ENCODE results near the gene PEAK1.

DNA sequence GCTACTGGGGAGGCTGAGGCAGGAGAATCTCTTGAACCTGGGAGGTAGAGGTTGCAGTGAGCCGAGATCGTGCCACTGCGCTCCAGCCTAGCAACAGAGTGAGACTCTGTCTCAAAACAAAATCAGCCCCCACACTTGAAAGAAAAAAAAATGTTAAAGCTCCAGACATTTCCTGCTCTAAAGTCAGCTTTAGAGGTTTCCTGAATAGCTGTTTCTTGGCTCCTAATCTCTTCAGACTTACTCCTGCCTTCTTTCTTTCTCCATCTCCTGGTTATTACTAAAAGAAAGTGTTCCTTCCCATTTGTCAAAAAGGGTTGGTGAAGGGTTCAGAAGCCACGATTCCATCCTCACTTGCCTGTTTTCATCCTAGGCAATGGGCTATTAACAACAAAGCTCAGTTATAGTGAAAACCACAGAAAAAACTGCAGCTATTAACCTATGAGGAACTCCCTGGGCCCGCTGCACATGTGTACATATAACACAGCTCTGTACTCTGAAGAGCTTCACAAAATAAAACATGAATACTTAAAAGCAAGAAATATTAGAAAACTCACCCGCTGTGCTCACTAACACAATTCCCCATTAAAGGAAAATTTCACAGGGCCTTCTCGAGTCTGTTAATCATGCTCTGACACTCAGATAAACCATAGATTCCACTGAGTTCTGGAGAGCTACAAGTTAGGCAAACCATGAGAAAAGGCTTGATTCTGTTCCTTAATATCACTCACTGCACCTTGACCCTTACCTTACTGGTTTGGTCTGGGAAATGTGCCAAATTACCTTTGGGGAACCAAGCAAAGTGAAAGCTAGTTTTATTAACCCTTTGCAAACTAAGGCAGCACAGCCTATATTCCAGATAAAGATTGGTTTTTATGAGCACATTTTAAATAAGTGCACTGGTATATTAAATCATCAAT, 259.1 kb downstream of the PEAK1 start:
- TF ChIP-seq GATA3 (IDR thresholded peaks at IDR 0.05; ENCODE audit: low read depth, low read length) = no peak
- no peak for TF ChIP-seq GATA2 (IDR thresholded peaks at IDR 0.05; ENCODE audit: low read depth, low read length)

All from SH-SY5Y (cell line).